Measurements from ENCODE around the gene MINDY4. TPM values are rescaled to one million over a fixed set of nuclear protein-coding genes. Genes with fewer than 3 reads are reported as not detected.

MINDY4 gene
- total RNA-seq, 2 donors from 2014 or later: 0.74 to 1.4 TPM

DNA sequence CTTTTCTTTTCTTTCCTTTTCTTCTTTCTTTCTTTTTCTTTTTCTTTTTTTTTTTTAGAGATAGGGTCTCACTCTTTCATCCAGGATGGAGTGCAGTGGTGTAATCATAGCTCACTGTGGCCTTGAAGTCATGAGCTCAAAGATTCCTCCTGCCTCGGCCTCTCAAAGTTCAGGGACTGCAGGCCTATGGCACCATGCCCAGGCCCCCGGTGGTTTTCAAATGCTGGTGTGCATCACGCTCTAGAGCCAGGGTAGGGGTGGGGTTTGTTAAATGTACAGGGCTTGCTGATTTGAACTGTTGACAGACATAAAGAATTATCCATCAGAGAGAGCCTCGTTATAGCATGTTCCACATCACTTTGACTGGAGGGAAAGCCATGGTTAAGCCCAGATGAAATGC, 5.8 kb downstream of the MINDY4 start:
- peaks cover 2% of the 10 kb centered on the region for H3K4me1 Mint-ChIP-seq
- H3K27ac Mint-ChIP-seq: no peak overlapping the region
- H3K36me3 Mint-ChIP-seq (ENCODE audit: low read depth): no peaks in the 10 kb centered on the region
- no peak for ATAC-seq (replicated peaks)
- no peak overlapping the region for H3K4me3 Mint-ChIP-seq
- no peaks in the 10 kb centered on the region for H3K27me3 Mint-ChIP-seq
- no peaks in the 10 kb centered on the region for H3K9me3 Mint-ChIP-seq

DNA sequence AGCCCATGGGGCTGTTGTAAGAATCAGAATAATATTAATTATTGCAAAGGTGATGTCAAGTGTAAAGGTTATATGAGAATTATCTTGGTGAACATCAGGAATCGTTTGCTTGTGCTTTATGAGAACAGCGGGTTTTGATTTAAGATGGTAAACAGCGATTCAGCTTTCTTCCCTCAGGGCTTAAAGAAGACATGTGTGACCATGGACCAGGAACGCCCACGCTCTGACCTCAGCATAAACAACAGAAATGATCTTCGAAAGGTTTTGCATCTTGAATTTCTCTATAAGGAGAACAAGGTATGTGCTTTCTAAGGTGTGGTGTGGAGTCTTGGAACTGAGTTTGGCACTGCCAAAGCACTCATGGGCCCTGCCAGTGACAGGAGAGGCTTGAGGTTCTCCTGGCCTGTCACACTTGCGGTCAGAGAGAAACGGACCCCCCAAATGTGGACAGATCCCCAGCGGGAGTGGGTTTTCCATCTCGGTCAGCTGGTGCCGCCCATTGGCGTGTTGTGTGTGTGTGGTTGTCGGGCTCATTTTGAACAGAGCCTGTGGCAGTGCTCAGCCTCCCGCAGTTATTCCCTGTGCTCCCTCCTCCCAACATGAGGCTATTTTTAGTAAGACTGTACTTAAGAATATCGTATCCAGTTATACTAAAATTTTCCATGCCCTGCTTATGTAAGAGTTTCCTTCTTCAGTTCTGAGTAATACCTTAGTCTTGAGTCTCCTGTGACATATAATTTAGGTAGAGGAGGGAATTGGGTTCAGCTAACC, 7.2 kb downstream of the MINDY4 start:
- H3K4me3 Mint-ChIP-seq: no peak overlapping the region
- no peak for ATAC-seq (replicated peaks)
- peaks cover 6% of the 10 kb centered on the region for H3K36me3 Mint-ChIP-seq (ENCODE audit: low read depth)
- H3K27me3 Mint-ChIP-seq: no peaks in the 10 kb centered on the region
- no peak overlapping the region for H3K27ac Mint-ChIP-seq
- no peaks in the 10 kb centered on the region for H3K4me1 Mint-ChIP-seq
- H3K9me3 Mint-ChIP-seq: no peaks in the 10 kb centered on the region

DNA sequence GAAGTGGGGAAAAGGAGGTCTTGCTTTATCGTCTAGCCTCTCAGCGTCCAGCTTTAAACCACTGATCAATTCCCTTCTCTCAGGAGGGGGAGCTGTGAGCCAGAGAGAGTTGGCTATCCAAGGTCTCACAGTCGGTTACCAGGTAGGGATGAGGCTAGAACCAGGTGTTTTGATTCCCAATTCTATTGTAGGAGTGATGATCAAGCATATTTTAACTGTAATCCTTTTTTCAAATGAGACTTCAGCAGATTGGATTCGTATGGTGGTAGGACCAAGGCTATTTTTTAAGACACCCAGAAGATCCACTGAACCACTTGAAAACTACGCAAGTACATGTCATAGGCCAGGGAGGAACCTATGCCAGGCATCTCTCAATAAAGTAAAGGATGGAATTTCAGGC, 8.4 kb downstream of the MINDY4 start:
- H3K9me3 Mint-ChIP-seq: no peaks in the 10 kb centered on the region
- H3K4me3 Mint-ChIP-seq: no peak overlapping the region
- H3K27ac Mint-ChIP-seq: no peak overlapping the region
- no peaks in the 10 kb centered on the region for H3K27me3 Mint-ChIP-seq
- no peaks in the 10 kb centered on the region for H3K4me1 Mint-ChIP-seq
- ATAC-seq (replicated peaks): no peak
- peaks cover 10% of the 10 kb centered on the region for H3K36me3 Mint-ChIP-seq (ENCODE audit: low read depth)

DNA sequence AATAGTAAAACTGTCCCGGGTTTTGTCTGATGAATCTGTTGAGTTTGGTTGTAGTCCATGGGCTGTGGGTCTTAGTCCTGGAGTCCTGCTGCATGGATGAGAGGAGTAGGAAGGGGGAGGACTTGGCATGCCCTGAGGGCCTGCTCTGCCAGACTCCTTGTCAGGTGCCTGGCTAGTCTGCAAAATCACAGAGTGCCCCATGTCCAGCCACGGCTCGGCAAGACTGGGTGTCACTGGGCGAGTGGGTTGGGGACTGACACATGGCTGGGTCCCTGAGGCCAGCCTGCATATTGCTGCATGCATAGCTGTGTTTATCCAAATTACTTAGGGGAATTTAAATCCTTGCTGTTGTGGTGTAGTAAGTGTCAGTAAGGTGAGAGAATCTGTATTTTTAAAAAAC, 9.7 kb downstream of the MINDY4 start:
- no peak for ATAC-seq (replicated peaks)
- Mint-ChIP-seq H3K9me3 (no peaks in the 10 kb centered on the region), H3K27me3 (no peaks in the 10 kb centered on the region), H3K27ac (no peak overlapping the region), H3K36me3 (ENCODE audit: low read depth) (peaks cover 10% of the 10 kb centered on the region), H3K4me3 (no peak overlapping the region), H3K4me1 (no peaks in the 10 kb centered on the region)

DNA sequence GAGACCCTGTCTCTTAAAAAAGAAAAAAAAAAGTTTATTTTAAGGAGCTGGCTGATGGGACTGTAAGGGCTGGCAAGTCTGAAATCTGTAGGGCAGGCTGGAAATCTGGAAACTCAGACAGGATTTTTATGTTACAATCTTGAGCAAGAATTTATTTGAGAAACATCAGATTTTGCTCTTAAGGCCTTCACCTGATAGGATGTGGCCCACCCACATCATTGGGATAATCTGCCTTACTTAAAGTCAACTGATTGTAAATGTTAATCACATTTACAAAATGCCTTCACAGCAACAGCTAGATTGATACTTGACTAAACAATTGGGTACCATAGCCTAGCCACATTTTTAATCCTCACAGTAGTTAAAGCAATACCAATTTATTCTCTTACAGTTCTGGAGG, 11.5 kb downstream of the MINDY4 start:
- no peaks in the 10 kb centered on the region for H3K9me3 Mint-ChIP-seq
- H3K36me3 Mint-ChIP-seq (ENCODE audit: low read depth): peaks cover 10% of the 10 kb centered on the region
- no peak overlapping the region for H3K27ac Mint-ChIP-seq
- H3K4me1 Mint-ChIP-seq: no peaks in the 10 kb centered on the region
- H3K4me3 Mint-ChIP-seq: no peak overlapping the region
- no peaks in the 10 kb centered on the region for H3K27me3 Mint-ChIP-seq
- no peak for ATAC-seq (replicated peaks)

DNA sequence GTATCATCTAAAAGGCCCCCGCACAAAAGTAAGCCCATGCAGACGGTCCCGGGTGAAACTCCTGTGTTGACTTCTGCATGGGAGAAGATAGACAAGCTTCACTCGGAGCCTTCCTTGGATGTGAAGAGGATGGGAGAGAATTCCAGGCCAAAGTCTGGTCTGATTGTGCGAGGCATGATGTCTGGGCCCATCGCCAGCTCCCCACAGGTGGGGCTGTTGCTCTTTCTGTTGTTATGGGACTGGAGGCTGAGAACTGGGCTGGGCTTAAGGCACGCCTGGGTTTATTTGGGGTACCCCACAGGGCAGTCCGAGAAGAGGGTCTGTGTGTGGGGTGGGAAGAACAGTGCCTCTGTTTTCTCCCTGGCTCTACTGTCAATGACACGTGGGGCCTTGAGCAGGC, 14.6 kb downstream of the MINDY4 start:
- H3K4me3 Mint-ChIP-seq: no peak overlapping the region
- no peak for ATAC-seq (replicated peaks)
- H3K4me1 Mint-ChIP-seq: no peaks in the 10 kb centered on the region
- no peak overlapping the region for H3K27ac Mint-ChIP-seq
- H3K27me3 Mint-ChIP-seq: no peaks in the 10 kb centered on the region
- no peaks in the 10 kb centered on the region for H3K9me3 Mint-ChIP-seq
- H3K36me3 Mint-ChIP-seq (ENCODE audit: low read depth): peaks cover 10% of the 10 kb centered on the region

DNA sequence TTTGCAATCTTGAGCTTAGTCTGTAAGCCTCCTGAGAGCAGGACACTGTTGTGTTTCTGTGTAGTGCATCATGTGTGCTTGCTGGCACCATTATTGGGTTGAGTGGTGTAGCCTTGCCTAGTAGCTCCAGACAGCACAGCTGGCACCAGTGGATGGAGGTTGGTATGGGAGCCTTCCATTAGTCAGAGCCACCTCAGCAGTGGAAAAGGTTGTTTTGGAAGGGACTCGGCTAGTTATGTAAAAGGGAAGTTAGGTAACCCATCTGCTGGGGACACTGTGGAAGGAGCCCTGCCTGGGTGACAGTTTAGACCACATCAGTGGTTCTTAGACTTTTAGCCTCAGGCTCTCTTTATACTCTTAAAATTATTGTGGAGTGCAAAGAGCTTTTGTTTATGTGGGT, 16.3 kb downstream of the MINDY4 start:
- Mint-ChIP-seq H3K4me1 (no peaks in the 10 kb centered on the region), H3K27me3 (no peaks in the 10 kb centered on the region), H3K36me3 (ENCODE audit: low read depth) (peaks cover 5% of the 10 kb centered on the region), H3K4me3 (no peak overlapping the region), H3K9me3 (no peaks in the 10 kb centered on the region), H3K27ac (no peak overlapping the region)
- no peak for ATAC-seq (replicated peaks)

DNA sequence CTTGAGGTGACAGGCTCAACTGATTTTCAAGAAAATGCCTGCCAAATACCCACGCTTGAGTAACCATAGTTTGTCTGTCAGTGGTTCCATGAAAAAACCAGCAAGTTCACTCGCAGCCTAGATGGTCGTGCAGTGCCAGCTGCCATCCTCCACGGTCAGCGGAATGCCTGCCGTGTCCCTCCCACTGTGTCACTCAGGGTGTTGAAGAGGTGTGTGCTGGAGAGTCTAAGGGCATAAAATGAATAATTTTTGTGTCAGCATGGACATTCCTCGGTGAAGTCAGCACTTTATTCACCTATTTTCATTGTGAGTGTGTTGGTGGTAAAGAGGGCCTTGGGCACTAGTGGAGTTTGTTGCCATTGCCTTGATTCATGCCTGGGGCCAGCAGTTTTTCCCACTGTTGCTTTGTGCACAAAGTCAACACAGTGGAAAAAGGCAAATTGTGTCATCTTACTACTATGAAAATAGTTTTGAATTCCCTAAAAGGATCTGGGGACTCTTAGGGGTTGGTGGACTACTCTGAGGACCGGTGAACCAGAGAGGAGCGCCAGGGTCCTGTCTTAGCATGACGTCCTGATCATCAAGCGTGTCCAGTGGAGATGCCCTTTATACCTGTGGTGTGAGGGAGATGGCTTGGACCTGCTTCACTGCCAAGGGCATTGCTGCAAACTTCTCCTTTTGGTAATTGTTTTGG, 17.6 kb downstream of the MINDY4 start:
- Mint-ChIP-seq H3K27me3 (no peaks in the 10 kb centered on the region), H3K4me3 (no peak overlapping the region), H3K27ac (no peak overlapping the region), H3K4me1 (no peaks in the 10 kb centered on the region), H3K36me3 (ENCODE audit: low read depth) (peaks cover 4% of the 10 kb centered on the region), H3K9me3 (no peaks in the 10 kb centered on the region)
- ATAC-seq (replicated peaks): no peak

DNA sequence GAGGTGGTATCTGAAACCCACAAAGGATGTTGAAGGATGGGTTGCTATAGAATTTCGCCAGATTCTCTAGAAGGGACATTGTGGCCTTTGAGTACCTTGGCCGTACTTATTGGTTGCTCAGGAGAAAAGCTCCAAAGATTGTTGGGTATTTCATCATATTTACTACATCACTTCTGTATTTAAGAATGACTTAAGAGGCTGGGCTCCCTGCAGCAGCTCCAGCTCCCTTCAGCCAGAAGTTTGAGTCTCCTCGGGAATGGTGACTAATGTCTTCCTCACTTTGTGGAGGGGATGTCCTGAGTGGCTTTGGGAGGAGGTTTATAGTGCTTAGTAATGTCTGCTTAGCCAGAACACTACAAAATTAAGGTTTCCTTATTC, 18.1 kb downstream of the MINDY4 start:
- no peak for ATAC-seq (replicated peaks)
- Mint-ChIP-seq H3K9me3 (no peaks in the 10 kb centered on the region), H3K36me3 (ENCODE audit: low read depth) (peaks cover 1% of the 10 kb centered on the region), H3K4me1 (no peaks in the 10 kb centered on the region), H3K4me3 (no peak overlapping the region), H3K27me3 (no peaks in the 10 kb centered on the region), H3K27ac (no peak overlapping the region)

DNA sequence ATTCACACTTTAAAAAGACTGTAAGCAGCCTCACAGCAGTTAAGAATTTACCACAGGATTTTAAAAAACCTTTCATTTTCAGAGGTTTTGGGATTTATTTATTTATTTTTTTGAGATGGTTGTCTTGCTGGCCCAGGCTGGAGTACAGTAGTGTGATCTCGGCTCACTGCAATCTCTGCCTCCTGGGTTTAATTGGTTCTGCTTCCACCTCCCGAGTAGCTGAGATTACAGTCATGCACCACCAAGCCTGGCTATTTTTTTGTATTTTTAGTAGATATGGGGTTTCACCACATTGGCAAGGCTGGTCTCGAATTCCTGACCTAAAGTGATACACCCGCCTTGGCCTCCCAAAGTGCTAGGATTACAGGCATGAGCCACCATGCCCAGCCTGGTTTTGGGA, 19.1 kb downstream of the MINDY4 start:
- Mint-ChIP-seq H3K27me3 (no peaks in the 10 kb centered on the region), H3K9me3 (no peaks in the 10 kb centered on the region), H3K27ac (no peak overlapping the region), H3K36me3 (ENCODE audit: low read depth) (no peaks in the 10 kb centered on the region), H3K4me3 (no peak overlapping the region), H3K4me1 (no peaks in the 10 kb centered on the region)
- ATAC-seq (replicated peaks): no peak

DNA sequence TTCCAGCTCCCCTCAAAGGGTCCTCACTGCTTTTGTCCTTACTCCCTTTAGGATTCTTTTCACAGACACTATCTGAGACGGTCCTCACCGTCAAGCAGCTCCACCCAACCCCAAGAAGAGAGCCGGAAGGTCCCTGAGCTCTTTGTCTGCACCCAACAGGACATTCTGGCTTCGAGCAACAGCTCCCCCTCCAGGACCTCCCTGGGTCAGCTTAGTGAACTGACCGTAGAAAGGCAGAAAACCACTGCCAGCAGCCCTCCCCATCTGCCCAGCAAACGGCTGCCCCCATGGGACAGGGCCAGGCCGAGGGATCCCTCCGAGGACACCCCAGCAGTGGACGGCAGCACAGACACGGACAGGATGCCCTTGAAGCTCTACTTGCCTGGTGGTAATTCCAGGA, 19.9 kb downstream of the MINDY4 start:
- no peak for ATAC-seq (replicated peaks)
- Mint-ChIP-seq H3K27ac (no peak overlapping the region), H3K9me3 (no peaks in the 10 kb centered on the region)

DNA sequence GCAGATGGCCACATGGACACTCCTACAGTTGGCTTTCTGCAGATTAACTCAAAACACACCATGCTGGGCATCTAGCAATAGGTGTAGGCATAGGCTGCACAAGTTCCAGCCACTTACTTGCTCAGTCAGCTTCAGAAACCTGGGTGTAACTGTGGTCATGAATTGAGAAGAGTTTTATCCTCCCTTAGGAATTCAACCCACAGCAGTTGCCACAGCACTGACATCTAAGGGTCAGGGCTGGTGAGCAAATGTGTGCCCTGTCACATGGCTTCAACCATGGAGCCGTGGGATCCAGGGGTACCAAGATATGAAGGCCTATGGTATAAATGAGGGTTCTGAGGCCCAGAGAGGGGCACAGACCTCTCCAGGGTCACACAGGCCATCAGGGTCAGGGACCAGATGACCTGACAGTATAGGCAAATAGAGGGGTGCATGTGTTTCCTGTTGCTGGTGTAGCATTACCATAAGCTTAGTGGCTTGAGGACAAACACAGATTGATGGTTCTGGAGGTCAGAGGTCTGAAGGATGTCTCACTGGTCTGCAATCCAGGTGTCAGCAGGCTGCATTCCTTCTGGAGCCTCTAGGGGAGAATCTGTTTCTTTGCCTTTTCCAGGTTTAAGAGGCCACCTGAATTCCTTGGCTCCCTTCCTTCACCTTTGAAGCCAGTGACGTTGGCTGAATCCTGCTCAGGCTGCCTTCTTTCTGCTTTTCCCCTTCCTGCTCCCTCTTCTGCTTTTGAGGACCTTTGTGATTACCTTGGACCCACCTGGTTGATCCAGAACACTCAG, 24.1 kb downstream of the MINDY4 start:
- Mint-ChIP-seq H3K27ac (peak overlapping the region; percentile 69), H3K4me1 (peaks cover 6% of the 10 kb centered on the region), H3K4me3 (no peak overlapping the region), H3K36me3 (ENCODE audit: low read depth) (no peaks in the 10 kb centered on the region), H3K9me3 (no peaks in the 10 kb centered on the region), H3K27me3 (no peaks in the 10 kb centered on the region)
- ATAC-seq (replicated peaks): no peak

More for the DNA sequence above, 19.9 kb downstream of the MINDY4 start:
- H3K36me3 Mint-ChIP-seq (ENCODE audit: low read depth): no peaks in the 10 kb centered on the region
- H3K27me3 Mint-ChIP-seq: no peaks in the 10 kb centered on the region
- H3K4me1 Mint-ChIP-seq: peaks cover 4% of the 10 kb centered on the region
- H3K4me3 Mint-ChIP-seq: no peak overlapping the region

DNA sequence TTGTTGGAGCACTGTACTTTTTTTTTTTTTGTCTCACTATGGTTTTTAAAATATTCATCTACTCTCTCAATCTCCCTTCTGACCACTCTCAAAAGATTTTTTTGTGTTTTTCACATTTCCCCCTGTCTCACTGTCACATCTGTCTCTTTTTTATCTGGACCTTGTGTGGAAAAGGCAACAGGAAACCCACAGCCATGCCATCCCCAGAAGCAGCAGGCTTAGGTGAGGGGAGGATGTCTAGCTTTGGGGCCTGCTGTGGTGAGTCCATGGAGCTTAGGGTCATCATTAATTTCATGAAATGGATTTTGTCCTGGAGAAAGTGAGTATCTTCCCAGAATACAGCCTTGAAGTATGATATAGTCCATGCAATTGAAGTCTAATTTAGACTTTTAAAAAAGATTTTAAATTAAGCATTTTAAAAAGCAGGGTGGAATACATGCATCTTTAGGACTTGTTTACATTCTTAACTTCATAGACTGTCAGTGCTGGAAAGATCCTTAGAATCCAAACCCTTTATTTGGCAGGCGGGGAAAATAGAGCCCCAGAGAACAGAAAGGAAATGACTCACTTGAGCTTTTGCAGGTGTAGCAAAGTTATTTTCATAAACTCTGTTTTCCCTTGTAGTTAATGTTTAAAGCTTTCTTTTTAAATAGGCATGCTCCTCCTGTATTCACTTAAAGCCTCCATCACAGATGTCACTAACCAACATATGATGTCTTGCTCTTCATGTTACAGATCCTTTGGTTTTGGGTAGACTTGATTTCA, 25.1 kb downstream of the MINDY4 start:
- no peaks in the 10 kb centered on the region for H3K27me3 Mint-ChIP-seq
- H3K4me3 Mint-ChIP-seq: no peak overlapping the region
- peaks cover 6% of the 10 kb centered on the region for H3K4me1 Mint-ChIP-seq
- H3K9me3 Mint-ChIP-seq: no peaks in the 10 kb centered on the region
- H3K27ac Mint-ChIP-seq: peak overlapping the region; percentile 69
- no peaks in the 10 kb centered on the region for H3K36me3 Mint-ChIP-seq (ENCODE audit: low read depth)
- ATAC-seq (replicated peaks): no peak
